Suprapubic skin (tissue), 3 donors: Measurements from ENCODE around the gene TMEM255A.

ENCODE experiments used
- POLR2A ChIP-seq, 2 donors: fragments of 450-650 bp; IDR thresholded peaks; one replicate each; pipeline ENCODE4 v1.6.1; 2017; ENCODE audit warnings: antibody characterized with exemption in 2 of 2, mild to moderate bottlenecking in 2 of 2, moderate library complexity in 2 of 2
- TF ChIP-seq, protein P1 (sequence below), 2 donors: fragments of 200-600 bp in 1 of 2; fragments of 450-650 bp in 1 of 2; sonication (generic) in 1 of 2; IDR thresholded peaks; one replicate each; pipeline ENCODE4 v1.5.1; 2016 to 2019; ENCODE audit warnings: antibody characterized with exemption in 2 of 2, mild to moderate bottlenecking in 1 of 2, moderate library complexity in 1 of 2

DNA sequence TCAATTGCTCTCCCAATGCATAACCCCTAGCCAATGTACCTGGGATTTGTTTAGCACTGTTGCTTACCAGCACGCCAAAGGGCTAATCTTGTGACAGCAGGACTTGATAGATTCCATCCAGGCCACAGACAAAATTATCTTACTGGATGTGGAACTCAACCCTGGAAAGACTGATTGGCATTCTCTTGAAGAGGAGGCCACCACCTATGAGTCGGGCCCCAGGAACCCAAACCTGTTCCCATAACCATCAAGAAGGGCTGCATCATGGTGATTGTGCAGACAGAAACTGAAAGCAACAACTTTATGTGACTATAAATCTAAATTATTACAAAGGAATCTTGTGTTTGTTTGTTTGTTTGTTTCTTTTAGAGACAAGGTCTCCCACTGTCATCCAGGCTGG, 19.9 kb upstream of the TMEM255A start:
- TF ChIP-seq, protein P1, sequence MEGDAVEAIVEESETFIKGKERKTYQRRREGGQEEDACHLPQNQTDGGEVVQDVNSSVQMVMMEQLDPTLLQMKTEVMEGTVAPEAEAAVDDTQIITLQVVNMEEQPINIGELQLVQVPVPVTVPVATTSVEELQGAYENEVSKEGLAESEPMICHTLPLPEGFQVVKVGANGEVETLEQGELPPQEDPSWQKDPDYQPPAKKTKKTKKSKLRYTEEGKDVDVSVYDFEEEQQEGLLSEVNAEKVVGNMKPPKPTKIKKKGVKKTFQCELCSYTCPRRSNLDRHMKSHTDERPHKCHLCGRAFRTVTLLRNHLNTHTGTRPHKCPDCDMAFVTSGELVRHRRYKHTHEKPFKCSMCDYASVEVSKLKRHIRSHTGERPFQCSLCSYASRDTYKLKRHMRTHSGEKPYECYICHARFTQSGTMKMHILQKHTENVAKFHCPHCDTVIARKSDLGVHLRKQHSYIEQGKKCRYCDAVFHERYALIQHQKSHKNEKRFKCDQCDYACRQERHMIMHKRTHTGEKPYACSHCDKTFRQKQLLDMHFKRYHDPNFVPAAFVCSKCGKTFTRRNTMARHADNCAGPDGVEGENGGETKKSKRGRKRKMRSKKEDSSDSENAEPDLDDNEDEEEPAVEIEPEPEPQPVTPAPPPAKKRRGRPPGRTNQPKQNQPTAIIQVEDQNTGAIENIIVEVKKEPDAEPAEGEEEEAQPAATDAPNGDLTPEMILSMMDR (IDR thresholded peaks at IDR 0.05): no peak
- TF ChIP-seq POLR2A (IDR thresholded peaks at IDR 0.05): no peak
